GM18520 (cell line): ENCODE results near the gene HYCC2.
"Not testable (repeated sequence)": the region's sequence is repeated elsewhere in the genome, so short reads cannot be mapped to it uniquely, and the experiment has no call there.

ENCODE experiments used
- ATAC-seq: cut with Tn5 transposase; IDR thresholded peaks from one replicate; pipeline ENCODE4 v1.9.1; 2021; ENCODE audit not compliant: unreplicated experiment

The HYCC2 gene

GRCh38 chr2:201073071-201073470, 1.6 kb upstream of the HYCC2 start:
- ATAC-seq, result no peak

DNA sequence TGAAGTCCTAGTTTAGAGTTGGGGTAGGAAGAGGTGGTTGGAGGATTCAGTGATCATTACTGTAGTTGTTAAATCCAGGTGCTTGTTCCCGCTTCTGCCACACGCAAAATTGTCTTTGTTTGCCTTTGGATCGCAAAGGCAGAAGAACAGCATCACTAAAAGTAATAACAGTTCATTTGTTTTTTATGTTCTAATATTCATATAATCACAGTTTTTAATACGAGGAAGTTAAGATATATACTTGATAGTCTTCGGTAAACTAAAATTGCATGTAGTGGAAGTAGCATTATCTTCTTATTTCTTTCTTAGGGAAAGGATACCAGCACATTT, 695 bp upstream of the HYCC2 start:
- ATAC-seq, result no peak

DNA sequence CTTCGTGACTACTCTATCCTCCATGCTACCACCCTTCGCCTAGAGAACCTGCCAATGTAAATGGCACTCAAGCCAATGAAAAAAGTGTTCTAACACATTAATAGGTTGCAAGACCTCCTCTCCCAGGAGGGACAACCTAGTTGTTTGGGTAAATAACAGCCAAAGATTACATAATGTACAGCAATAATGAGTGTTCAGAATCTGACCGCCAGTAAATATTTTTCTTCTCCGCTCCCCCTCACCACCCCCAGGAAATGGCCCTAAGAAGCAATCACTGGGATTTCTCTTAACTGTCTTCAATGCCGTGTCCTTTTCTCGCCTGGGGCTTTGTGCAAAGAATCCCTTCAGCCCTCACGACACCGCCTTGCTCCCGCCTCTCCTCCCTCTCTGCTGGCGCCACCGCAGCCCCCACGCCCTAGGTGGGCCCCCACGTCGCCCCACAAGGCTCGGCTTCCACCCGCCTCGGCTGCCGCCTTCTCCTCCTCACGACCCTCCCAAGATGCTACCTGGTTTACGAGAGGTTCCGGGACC, 458 bp downstream of the HYCC2 start:
- peak; percentile 2 for ATAC-seq

DNA sequence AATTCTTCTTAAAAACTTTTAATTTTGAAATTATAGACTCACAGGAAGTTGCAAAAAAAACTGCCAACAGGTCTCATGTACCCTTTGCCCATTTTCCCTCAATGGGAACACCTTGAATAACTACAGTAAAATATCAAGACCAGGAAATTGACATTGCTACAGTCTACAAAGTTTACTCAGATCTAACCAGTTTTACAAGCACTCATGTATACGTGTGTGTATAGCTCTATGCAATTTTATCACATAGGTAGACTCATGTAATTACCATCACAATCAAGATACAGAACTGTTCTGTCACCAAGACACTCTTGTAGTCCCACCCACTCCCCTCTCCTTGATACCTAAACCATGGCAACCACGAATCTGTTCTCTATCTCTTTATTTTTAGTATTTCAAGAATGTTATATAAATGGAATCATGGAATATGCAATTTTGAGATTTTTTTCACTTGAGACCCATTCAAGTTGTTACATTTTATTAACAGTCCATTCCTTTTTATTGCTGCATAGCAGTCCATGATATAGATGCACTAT, 6.6 kb downstream of the HYCC2 start:
- no peak for ATAC-seq

- not testable (repeated sequence) for ATAC-seq
Observed at GRCh38 chr2:201063516-201063915, 8.0 kb downstream of the HYCC2 start.

- no peak for ATAC-seq
Observed at GRCh38 chr2:201059961-201060755, 11.3 kb downstream of the HYCC2 start.

- no peak for ATAC-seq
Observed at GRCh38 chr2:201058914-201059313, 12.6 kb downstream of the HYCC2 start.

- ATAC-seq, result no peak
Observed at GRCh38 chr2:201057715-201058248, 13.7 kb downstream of the HYCC2 start.

DNA sequence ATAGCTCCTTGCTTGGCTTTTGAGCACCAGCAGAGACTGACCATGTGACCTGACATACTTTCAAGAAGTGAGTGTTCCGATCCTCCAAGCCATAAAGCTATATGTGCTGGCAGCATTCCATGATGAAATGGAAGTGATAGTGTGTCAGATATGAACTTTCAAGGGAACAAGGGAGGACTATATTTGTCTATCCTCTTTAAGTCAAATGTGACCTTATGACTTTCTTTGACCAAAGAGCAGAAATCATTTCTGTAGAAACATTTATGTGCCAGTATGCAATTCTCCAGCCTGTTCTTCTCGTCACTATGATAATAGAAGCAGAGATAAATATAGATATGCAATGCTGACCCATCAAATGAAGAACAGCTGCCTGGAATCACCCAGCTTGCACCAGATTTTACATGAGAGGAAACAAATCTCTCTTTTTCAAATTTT, 14.4 kb downstream of the HYCC2 start:
- ATAC-seq, result no peak

DNA sequence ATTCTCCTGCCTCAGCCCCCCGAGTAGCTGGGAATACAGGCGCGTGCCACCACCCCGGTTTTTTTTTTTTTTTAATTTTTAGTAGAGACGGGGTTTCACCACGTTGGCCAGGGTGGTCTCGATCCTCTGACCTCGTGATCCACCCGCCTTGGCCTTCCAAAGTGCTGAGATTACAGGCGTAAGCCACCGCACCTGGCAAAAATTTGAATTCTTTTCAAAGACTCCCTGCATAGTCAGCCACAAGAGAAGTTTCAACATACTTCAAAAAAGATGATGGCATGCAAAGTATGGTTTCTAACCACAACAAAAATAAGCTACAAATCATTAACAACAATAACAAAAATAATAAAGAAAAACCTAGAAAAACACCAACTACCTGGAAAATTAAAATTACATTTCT, 22.0 kb downstream of the HYCC2 start:
- no peak for ATAC-seq

GRCh38 chr2:201046881-201047280, 24.6 kb downstream of the HYCC2 start:
- no peak for ATAC-seq

DNA sequence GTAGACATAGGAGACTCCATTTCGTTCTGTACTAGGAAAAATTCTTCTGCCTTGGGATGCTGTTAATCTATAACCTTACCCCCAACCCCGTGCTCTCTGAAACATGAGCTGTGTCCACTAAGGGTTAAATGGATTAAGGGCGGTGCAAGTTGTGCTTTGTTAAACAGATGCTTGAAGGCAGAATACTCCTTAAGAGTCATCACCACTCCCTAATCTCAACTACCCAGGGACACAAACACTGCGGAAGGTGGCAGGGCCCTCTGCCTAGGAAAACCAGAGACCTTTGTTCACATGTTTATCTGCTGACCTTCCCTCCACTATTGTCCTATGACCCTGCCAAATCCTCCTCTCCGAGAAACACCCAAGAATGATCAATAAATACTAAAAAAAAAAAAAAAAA, 28.4 kb downstream of the HYCC2 start:
- not testable (repeated sequence) for ATAC-seq

GRCh38 chr2:201042451-201042850, 29.0 kb downstream of the HYCC2 start:
- ATAC-seq, result not testable (repeated sequence)

DNA sequence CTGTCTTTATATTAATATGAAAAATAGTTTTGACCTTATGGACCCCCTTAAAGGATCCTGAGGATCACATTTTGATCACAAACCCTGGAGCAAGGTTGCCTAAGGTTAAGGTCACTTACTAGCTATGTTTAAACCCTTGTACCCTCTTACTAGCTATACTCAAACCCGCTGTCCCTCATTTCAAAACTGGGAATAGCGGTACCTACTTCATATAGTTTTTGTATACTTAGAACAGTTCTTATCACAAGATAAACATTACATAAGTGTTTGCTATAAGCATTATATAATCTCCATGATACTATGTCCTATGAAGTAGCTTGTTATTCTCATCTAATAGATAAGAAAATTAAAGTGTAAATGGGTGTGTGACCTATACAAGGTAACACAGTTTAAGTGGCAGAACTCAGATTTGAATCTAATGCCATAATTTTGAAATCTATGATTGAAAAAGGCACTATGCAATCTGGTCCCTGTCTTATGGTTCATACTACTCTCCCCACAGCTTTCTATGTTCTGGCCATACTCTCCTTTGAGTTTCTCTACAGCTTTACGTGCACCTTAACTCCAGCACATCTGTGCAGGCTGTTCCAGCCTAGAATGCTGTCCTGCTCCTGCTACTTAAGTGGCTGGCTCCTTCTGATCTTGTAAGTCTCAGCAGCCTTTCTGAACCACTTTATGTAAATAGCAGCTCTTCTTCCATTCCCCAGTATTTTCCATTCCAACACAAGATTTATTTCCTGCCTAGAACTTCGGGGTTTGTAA, 30.4 kb downstream of the HYCC2 start:
- no peak for ATAC-seq

GRCh38 chr2:201038855-201039254, 32.6 kb downstream of the HYCC2 start:
- ATAC-seq, result no peak

DNA sequence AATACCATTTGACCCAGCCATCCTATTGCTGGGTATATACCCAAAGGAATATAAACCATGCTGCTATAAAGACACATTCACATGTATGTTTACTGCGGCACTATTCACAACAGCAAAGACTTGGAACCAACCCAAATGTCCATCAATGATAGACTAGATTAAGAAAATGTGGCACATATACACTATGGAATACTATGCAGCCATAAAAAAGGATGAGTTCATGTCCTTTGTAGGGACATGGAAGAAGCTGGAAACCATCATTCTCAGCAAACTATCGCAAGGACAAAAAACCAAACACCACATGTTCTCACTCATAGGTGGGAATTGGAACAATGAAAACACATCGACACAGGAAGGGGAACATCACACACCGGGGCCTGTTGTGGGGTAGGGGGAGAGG, 33.1 kb downstream of the HYCC2 start:
- ATAC-seq, result not testable (repeated sequence)

DNA sequence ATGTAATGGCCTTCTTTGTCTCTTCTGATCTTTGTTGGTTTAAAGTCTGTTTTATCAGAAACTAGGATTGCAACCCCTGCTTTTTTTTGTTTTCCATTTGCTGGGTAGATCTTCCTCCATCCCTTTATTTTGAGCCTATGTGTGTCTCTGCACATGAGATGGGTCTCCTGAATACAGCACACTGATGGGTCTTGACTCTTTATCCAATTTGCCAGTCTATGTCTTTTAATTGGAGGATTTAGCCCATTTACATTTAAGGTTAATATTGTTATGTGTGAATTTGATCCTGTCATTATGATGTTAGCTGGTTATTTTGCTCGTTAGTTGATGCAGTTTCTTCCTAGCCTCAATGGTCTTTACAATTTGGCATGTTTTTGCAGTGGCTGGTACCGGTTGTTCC, 37.1 kb downstream of the HYCC2 start:
- ATAC-seq, result not testable (repeated sequence)

GRCh38 chr2:201024518-201024917, 47.0 kb downstream of the HYCC2 start:
- ATAC-seq, result no peak

GRCh38 chr2:201021914-201022313, 49.6 kb downstream of the HYCC2 start:
- ATAC-seq, result no peak
